GM21529 (cell line): Measurements from ENCODE around the gene TAF1D.
A peak's percentile ranks its signal among the peaks of the same experiment; 100 is the strongest.
"Not testable (repeated sequence)": the region's sequence is repeated elsewhere in the genome, so short reads cannot be mapped to it uniquely, and the experiment has no call there.

Experiments
- ATAC-seq: cut with Tn5 transposase; IDR thresholded peaks from one replicate; pipeline ENCODE4 v1.9.1; 2021; ENCODE audit not compliant: unreplicated experiment

Gene TAF1D

DNA sequence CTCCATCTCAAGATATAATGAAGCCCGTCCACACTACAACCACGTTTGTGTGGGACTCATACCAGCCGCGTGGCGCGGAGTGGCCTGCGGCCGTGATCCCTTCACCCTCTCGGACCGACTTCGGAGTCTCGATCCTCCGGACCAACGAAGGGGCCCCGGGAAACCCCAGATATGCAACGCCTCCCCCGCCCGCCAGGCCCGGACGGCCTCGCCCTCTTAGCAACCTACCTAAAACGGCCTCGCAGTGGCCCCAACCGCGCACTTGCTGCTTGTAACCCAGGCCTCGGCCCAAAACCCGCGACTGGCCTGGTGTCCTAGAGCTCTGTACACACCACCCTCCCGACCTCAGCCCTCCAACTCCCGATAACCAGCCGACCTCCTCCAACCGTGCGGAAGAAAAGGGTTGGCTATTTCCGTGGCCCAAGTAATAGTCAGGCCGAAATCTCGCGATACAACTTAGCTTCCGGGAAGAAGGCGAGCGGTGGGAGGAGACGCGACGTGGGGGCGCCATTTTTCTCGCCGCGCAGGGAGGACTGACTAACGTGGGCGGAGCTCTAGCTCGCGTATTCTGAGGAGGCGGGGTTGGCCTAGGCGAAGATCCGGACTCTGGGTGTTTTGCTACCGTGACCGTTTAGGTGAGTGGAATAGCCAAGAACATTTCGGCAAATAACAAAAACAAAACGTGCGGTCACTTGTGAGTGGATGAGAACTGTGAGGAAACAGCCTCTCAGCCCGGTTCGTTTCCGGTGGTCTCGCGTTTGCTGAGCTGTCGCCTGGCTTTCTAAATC, at the start of gene TAF1D, which contains the start of gene C11orf54:
TSS of gene TAF1D (minus strand) at position 402 of the 788 bp plus-strand sequence. CDS start 2,191 bp downstream, outside the sequence.
TSS of gene C11orf54 (plus strand) at position 579 of the 788 bp plus-strand sequence. CDS start 5,722 bp downstream, outside the sequence.
- ATAC-seq: peak; percentile 84

DNA sequence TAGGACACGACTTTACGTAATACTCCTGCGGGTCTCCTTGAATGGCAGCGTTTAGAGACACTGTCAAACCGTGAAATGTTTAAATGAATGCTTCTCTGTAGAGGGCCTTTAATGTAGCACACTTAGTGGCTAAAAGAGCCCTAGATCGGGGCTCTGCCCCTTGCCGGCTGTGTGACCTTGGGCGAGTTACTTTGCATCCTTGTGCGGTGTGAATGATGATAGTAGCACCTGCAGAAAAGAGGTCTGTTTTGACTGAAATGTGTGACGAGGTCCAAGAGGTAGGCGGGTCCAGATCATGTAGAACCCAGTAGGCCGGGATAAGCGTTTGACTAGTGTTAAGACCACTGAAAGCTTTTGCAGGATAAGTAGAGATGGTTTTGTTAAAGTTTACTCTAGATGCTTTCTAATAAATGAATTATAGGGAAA, 43.7 kb upstream of the TAF1D start:
- ATAC-seq: peak; percentile 28

DNA sequence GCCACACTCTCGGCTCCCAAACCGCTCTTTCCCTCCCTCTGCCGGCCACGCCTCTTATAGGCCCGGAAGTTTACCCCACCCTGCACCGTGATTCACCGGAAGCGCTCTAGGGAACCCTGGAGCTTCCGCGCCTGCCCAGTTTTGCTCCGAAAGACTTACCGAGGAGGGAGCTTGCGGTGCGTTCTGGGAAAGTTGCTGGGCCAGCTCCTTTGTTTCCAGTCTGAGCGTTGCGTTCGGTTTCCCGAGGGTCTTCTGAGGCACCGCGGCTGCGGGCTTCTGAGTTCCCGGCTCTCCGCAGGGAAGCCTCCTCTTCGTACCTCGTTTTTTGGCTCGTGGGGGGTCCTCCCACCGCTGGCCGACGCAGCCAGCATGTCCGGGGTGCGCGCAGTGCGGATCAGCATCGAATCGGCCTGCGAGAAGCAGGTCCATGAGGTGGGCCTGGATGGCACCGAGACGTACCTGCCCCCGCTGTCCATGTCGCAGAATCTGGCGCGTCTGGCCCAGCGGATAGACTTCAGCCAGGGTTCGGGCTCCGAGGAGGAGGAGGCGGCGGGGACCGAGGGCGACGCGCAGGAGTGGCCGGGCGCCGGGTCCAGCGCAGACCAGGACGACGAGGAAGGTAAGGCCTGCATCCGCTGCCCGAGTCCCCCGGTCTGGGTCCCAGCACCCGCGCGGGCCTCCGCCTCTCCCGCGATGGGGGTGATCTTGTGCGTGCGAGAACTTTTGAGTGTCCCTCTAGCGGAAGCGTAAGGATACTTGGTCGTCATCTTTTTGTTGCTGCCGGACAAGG, 43.0 kb upstream of the TAF1D start, which contains the start of gene MED17:
TSS of gene MED17 (plus strand) at position 138 of the 790 bp plus-strand sequence. CDS start at position 370, 232 bp downstream.
- ATAC-seq: peak; percentile 96

- ATAC-seq: peak; percentile 46
Observed at GRCh38 chr11:93783765-93784144, 42.5 kb upstream of the TAF1D start.

DNA sequence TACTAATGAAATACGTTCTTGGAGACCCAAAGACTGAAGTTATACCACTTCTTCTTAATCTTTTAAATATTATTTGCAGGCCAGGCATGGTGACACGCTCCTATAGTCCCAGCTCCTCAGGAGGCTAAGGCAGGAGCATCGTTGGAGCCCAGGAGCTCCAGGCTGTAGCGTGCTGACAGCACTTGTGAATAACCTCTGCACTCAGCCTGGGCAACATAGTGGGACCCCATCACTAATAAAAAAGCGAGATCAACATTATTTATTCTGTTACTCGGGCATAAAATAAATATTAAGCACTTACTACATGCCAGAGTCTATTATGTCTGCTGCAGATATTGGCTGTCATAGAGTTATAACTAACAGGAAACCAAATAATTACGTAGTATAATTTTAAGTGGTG, 42.1 kb upstream of the TAF1D start:
- no peak for ATAC-seq

DNA sequence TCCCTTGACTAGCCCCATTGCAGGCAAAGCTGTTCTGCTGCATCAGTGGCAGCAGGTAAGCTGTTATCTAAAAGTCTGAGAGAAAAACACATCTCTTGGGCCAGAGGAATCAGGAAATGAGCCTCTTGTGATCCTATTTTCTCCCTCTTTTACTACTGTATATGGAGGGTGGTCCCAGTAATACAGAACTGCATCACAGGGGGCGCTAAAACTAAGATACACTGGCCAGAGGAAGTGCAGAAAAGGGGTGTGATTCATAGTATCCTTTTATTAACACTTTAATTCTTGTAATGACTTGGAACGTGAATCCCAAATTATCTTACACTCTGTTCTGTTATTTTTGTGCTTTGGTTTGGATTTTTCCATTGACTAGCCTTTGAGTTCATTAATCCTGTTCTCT, 34.0 kb upstream of the TAF1D start:
- ATAC-seq: no peak

GRCh38 chr11:93774560-93774959, 33.3 kb upstream of the TAF1D start:
- ATAC-seq: not testable (repeated sequence)

DNA sequence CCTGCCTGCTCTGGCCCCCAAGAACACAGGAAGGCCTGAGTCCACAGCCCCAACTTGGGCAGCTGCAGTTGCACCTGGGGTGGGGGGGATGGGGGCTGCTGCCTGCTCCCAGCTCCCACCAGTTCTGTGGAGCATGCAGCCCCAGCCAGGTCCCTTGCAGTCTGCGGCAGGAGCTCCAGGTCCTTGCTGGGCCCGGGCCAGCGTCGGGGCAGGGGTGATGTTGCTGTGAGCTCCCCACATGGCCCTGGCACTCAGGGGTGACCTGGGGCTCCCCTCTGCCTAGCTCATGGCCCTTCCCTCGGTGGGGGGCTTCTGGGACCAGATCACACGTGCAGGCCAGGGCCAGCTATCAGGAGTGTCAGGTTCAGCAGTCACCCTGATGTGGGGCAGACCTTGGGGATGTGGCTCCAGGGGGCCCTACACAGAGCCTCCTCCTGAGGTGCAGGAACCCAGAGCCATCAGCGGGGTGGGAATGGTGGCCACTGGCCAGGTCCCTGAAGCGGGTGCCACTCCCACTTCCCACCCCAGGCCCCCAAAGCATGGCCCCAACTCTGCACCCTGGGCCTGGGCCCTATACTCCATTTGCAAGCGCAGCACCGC, 32.4 kb upstream of the TAF1D start:
- ATAC-seq: no peak

- ATAC-seq: no peak
Observed at GRCh38 chr11:93773045-93773477, 31.8 kb upstream of the TAF1D start.

- no peak for ATAC-seq
Observed at GRCh38 chr11:93772123-93772522, 30.8 kb upstream of the TAF1D start.

DNA sequence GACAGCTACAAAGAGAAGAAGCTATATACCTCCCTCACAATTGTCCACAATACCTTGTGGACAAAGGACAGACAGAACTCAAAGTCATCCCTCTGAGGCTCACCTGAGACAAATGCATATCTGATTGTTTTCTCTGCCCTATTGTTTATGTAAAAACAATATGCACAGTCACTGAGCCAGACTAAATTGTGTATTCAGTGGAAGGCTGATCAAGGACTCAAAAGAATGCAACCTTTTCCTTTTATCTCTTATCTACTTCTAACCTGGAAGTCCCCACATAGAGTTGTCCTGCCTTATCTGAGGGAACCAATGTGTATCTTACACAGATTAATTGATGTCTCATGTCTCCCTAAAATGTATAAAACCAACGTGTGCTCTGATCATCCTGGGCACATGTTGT, 28.9 kb upstream of the TAF1D start:
- no peak for ATAC-seq

- ATAC-seq: no peak
Observed at GRCh38 chr11:93767018-93767417, 25.7 kb upstream of the TAF1D start.

GRCh38 chr11:93766504-93766903, 25.2 kb upstream of the TAF1D start:
- ATAC-seq: no peak

DNA sequence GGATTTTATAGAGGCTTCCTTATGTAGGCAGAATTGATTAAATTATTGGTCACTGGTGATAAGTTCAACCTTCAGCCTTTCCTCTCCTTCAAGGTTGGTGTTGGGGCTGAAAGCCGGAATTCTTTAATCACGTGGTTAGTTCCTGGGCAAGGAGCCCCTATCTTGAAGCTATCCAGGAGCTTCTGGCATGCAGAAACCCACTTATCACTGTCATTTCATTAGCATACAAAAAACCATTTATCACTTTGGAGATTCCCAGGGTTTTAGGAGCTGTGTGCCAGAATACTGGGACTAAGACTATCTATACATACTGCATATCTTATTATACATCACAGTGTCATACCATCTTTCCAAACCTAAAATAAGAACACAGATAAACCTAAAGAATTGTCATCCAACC, 24.3 kb upstream of the TAF1D start:
- no peak for ATAC-seq

DNA sequence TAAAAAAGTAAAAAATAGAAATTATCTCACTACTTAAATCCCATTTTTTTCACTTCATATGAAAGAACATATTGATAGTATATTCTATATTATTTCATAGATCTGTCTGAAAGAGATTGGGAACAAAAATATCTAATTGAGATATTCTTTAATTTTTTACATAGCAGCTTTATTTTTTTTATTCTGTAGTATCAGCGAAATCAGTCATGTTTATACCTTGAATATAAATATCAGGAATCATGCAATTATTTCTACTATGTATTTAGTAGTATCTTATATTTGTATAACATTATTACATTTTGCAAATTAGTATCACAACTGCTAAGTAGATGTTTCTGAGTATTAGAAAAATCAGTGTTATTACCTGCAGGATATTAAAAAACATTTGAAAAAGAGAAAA, 20.6 kb upstream of the TAF1D start:
- ATAC-seq: no peak

DNA sequence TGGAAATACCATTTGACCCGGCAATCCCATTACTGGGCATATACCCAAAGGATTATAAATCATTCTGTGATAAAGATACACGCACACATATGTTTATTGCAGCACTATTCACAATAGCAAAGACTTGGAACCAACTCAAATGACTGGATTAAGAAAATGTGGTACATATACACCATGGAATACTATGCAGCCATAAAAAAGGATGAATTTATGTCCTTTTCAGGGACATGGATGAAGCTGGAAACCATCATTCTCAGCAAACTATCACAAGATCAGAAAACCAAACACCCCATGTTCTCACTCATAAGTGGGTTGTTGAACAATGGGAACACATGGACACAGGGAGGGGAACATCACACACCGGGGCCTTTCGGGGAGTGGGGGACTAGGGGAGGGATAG, 17.8 kb upstream of the TAF1D start:
- not testable (repeated sequence) for ATAC-seq

GRCh38 chr11:93757924-93758865, 16.9 kb upstream of the TAF1D start:
- no peak for ATAC-seq

DNA sequence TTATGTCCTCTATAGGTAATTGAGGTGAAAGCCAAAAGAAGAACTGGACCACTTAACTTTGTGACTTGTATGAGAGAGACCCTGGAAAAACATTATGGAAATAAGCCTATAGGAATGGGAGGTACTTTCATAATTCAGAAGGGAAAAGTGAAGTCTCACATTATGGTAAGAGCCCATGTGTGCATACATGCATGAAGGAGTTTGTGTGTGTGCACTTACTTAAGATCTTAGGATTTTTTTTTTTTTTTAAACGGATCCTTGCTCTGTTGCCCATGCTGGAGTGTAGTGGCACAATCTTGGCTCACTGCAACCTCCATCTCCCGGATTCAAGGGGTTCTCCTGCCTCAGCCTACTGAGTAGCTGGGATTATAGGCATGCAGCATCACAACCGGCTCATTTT, 16.0 kb upstream of the TAF1D start:
- no peak for ATAC-seq

- peak; percentile 59 for ATAC-seq
Observed at GRCh38 chr11:93756748-93757147, 15.5 kb upstream of the TAF1D start.

- no peak for ATAC-seq
Observed at GRCh38 chr11:93753241-93753640, 11.9 kb upstream of the TAF1D start.
